GM18505 (cell line): Measurements from ENCODE around the gene SETDB1.
"Not testable (repeated sequence)": the region's sequence is repeated elsewhere in the genome, so short reads cannot be mapped to it uniquely, and the experiment has no call there.

Experiments used
- ATAC-seq: cut with Tn5 transposase; IDR thresholded peaks from one replicate; pipeline ENCODE4 v1.9.1; 2021; ENCODE audit not compliant: unreplicated experiment
- POLR2A ChIP-seq: IDR thresholded peaks from 4 replicates; pipeline ENCODE4 v1.6.1; 2011; ENCODE audit warnings: borderline replicate concordance; ENCODE audit not compliant: insufficient read depth, insufficient read length; ENCODE audit errors: extremely low read depth

Gene SETDB1

DNA sequence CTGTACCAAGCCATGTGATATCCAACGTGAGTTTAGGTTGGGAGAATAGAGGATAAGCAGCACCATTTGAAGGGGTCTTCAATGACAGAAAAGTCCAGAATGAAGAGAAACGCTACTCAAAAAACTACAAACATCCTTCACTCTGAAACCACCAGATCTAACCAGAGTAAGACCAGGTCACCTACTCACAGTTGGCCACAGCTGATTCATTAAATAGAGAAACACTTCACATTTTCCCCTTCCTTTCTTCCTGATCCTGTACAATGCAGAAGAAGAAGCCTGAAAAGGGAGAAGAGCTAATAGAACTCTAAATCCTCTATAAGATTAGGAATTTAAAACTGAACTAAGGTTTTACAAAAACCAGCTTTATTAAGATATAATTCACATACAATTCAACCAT lies 19.4 kb upstream of the SETDB1 start:
- no peak for ATAC-seq
- no peak for TF ChIP-seq POLR2A

DNA sequence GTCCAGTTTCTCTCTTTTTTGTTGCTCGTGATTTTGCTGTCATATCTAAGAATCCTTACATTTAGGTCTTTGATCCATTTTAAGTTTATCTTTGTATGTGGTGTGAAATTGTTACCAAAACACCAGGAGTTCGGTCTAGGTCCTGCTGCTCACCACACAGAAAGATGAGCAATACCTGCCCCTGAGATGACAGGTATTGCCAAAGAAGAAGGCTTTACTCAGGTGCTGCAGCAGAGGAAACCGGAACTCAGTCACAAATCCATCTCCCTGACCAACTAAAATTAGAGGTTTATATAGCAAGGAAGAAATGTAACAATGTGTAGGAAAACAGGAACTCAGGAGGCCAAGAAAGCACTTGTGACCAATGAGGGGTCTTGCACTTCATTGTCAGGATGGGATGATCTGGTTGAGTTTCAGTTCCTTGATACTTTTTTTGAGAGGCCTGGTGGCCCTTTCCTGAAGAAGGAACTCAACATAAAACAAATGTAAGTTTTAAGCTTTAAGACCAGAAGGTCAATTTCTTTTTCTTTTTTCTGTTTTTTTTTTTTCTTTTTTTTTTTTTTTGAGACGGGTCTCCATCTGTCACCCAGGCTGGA lies 16.5 kb upstream of the SETDB1 start:
- no peak for TF ChIP-seq POLR2A
- no peak for ATAC-seq

DNA sequence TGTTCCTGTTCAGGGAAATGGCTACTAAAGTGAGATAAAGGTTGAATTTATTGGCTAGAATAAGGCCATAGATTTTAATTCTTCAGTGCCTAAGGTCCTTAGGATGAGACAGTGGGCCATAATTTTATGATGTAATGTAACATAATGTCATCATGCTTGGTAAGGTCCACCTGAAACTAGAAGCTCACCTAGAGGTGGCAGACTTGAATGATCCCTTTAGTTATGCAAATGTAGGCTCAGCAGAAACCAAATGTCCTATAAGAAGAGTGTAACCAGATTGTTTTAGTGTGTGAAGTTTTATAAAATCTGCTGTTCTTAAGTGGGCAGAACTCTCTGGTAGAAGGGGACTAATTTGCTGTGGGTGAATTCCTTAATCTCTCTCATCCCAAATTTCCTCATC lies 13.5 kb upstream of the SETDB1 start:
- ATAC-seq = no peak
- no peak for TF ChIP-seq POLR2A

DNA sequence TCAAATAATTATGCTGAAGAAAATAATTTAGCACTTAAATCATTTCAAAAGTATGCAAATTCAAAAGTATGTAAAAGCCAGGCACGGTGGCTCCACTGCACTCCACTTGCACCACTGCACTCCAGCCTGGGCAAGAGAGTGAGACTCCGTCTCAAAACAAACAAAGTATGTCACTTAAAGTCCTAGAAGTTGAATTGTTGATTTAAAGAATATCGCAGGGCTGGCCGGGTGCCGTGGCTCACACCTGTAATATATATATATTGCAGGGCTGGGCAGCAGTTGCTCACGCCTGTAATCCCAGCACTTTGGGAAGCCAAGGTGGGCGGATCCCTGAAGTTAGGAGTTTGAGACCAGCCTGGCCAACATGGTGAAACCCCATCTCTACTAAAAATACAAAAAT lies 8.8 kb upstream of the SETDB1 start:
- ATAC-seq = no peak
- no peak for TF ChIP-seq POLR2A

DNA sequence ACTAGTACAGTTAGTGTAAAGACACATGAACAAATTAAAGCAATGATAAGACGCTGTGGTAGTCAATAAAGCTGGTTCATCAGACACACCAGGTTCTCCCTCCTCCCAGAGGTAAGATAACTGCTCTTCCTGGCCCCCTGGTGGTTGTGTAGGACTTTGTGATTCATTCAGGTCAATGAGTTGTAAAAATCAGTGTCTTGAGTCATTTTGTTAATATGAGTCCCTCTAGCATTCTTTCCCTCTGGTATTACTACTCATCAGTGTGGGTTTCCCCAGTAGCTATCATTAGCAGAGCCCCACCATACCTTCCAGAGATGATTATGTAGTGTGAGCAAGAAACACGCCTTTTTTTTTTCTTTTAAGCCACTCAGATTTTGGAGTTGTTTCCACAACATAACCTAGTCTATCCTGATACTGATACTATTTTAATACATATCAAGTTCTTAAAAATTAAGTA lies 3.6 kb upstream of the SETDB1 start:
- no peak for TF ChIP-seq POLR2A
- ATAC-seq = peak; percentile 31

DNA sequence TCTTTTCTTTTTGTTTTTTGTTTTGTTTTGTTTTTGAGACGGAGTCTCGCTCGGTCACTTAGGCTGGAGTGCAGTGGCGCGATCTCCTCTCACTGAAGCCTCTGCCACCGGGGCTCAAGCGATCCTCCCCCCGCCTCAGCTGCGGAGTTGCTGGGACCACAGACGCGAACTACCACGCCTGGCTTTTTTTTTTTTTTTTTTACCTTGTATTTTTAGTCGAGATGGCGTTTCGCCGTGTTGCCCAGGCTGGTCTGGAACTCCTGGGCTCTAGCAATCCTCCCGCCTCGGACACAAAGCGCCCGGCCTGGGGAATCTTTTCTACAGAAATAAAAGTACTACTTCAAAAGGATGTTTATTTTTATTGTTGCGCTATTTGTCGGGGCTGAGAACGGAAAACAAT lies 1.1 kb upstream of the SETDB1 start:
- no peak for ATAC-seq
- TF ChIP-seq POLR2A = no peak

DNA sequence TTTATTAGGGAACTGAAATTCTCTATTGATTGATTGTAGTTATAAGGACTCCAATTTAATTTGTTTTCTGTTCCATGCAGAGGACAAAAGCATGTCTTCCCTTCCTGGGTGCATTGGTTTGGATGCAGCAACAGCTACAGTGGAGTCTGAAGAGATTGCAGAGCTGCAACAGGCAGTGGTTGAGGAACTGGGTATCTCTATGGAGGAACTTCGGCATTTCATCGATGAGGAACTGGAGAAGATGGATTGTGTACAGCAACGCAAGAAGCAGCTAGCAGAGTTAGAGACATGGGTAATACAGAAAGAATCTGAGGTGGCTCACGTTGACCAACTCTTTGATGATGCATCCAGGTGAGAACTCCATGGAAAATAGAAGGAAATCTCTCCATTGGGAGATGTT lies 1.5 kb downstream of the SETDB1 start:
- no peak for TF ChIP-seq POLR2A

DNA sequence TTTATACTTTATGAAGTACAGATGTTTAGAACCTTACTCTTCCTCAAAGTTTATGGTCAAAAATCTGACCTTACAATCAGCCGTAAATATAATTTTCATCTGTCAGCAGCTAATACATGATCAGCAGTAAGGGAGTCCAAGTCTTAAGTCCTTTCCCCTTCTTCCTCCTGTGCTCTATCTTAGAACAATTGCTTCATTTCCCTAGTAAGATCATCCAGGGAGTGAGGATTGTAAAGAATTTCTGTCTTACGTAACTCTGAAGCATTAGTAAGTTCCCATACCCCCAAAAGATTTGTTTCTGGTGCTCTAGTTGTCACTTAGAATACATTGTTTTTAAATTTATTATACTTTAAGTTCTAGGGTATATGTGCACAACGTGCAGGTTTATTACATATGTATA lies 2.1 kb downstream of the SETDB1 start:
- TF ChIP-seq POLR2A = no peak
- ATAC-seq = no peak

More for the DNA sequence above, 1.5 kb downstream of the SETDB1 start:
- ATAC-seq = no peak

DNA sequence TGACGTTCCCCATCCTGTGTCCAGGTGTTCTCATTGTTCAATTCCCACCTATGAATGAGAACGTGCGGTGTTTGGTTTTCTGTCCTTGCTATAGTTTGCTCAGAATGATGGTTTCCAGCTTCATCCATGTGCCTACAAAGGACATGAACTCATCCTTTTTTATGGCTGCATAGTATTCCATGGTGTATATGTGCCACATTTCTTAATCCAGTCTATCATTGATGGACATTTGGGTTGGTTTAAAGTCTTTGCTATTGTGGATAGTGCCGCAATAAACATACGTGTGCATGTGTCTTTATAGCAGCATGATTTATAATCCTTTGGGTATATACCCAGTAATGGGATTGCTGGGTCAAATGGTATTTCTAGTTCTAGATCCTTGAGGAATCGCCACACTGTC lies 2.6 kb downstream of the SETDB1 start:
- ATAC-seq = not testable (repeated sequence)

DNA sequence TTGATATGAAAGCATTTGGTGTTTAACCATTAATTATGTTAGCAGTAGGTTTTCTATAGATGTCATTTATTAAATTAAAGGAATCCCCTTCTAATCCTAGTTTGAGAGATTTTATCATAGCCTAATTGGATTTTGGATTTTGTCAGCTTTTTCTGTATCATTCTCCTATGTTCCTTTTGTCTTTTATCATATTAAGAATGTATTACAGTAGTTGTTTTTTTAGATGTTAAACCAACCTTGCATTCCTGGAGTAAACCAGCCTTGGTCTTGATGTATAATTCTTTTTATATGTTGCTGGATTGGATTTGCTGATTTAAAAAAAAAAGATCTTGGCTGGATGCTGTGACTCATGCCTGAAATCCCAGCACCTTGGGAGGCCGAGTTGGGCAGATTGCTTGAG lies 5.6 kb downstream of the SETDB1 start:
- no peak for TF ChIP-seq POLR2A
- ATAC-seq = no peak

DNA sequence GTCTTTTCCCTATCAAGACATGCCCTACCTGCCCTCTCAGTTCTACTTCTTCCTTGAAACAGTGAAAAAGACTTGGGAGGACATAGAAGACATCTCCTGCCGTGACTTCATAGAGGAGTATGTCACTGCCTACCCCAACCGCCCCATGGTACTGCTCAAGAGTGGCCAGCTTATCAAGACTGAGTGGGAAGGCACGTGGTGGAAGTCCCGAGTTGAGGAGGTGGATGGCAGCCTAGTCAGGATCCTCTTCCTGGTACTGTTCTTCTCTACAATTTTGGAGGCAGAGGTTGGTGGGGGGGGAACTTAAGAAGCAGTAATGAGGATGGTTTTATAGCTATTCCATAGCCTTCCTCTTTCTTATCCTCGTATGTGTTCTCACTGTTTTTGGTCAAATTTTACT lies 18.7 kb downstream of the SETDB1 start:
- no peak for ATAC-seq

DNA sequence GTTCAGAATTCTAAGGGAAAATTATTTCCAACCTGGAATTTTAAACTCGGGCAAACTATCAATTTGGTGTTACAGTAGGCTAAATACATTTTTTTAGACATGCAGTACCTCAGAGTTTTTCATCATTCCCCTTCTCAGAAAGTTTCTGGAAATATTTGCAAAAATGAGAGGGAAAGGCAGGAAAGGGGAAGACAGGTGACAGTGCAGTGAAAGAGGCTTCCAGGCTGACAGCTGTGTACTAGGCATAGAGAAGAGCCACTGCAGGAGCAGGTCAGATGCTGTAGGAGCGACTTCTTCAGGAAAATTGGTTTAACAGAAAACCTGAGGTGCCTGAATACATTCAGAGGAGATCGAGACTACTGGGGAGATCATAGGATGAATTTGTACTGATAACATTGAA lies 28.5 kb downstream of the SETDB1 start:
- ATAC-seq = no peak
- no peak for TF ChIP-seq POLR2A

More for the DNA sequence above, 18.7 kb downstream of the SETDB1 start:
- no peak for TF ChIP-seq POLR2A

DNA sequence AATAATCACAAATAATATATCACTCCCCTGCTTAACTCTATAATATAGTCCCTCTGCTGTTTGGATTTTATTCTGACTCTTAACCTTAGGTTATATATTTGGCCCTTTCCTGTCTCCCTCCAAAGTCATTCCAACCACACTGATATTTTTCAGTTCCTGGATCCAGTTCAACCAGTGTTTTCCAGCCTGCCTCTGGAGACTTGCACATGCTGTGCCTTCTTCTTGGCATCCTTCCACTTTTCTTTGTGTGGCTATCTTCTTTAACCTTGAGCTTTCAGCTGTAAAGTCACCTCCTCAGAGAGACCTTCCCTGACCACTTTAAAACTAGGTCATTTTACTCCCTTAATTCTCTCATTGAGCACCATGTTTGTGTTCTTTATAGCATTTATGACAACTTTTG lies 29.1 kb downstream of the SETDB1 start:
- TF ChIP-seq POLR2A = no peak
- ATAC-seq = no peak

DNA sequence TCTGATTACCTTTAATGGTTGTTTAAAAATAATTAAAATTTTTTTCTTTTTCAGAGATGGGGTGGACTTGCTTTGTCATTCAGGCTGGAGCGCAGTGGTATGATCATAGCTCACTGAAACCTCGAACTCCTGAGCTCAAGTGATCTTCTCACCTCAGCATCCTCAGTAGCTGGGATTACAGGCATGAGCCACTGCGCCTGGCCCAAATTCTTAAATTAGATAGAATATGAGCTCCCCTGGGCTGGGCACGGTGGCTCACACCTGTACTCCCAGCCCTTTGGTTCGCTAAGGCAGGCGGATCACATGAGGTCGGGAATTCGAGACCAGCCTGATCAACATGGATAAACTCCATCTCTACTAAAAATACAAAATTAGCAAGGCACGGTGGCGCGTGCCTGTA lies 31.5 kb downstream of the SETDB1 start:
- no peak for TF ChIP-seq POLR2A
- no peak for ATAC-seq

DNA sequence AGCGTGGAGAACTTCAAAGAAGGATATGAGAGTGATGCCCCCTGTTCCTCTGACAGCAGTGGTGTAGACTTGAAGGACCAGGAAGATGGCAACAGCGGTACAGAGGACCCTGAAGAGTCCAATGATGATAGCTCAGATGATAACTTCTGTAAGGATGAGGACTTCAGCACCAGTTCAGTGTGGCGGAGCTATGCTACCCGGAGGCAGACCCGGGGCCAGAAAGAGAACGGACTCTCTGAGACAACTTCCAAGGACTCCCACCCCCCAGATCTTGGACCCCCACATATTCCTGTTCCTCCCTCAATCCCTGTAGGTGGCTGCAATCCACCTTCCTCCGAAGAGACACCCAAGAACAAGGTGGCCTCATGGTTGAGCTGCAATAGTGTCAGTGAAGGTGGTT lies 34.5 kb downstream of the SETDB1 start:
- TF ChIP-seq POLR2A = no peak
- no peak for ATAC-seq

DNA sequence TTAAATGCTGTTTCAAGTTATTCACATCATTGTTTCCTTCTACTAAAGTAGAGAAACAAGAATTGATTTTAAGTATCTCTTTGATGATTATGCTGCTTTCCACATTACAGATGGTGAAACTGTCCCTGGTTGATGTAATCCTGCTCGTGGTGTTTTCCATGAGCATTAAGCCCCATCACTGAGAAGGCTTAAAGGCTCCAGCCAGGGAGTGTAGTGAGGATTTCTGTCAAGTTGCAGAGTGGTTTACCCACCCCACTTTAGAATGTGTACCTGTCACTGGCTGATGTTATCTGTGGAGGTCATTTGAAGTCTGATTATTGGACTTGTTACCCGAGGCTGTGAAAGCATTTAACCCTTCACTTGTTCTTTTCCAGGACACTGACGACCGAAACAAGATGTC lies 35.6 kb downstream of the SETDB1 start:
- TF ChIP-seq POLR2A = no peak
- ATAC-seq = no peak
